GM19043 (cell line): Measurements from ENCODE around the gene FBN3.
"Not testable (repeated sequence)": the region's sequence is repeated elsewhere in the genome, so short reads cannot be mapped to it uniquely, and the experiment has no call there.

ENCODE experiments used
- ATAC-seq: cut with Tn5 transposase; IDR thresholded peaks from one replicate; pipeline ENCODE4 v1.9.1; 2021; ENCODE audit warnings: low read depth; ENCODE audit not compliant: unreplicated experiment

The FBN3 gene

GRCh38 chr19:8028951-8029491 lies 120.4 kb downstream of the FBN3 start:
- ATAC-seq: no peak

DNA sequence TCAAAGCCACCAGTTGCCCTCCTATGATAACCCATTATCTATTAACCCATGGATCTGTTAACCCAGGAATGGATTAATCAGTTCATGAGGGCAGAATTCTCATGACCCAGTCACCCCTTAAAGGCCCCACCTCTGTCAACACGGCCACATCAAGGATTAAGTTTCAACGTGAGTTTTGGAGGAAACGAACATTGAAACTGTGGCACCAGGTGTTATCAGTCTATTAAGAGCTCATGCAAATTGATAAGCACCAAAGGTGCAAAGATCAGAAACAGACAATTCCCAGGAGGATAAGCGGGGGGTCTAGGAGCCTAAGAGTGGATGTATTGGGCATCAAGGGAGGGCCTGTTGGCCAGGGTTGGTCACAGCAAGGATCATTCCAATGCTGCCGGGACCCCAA lies 124.1 kb downstream of the FBN3 start:
- no peak for ATAC-seq

- not testable (repeated sequence) for ATAC-seq
These were observed 125.1 kb downstream of the FBN3 start for GRCh38 chr19:8024256-8024655.

GRCh38 chr19:8023371-8023770 lies 126.0 kb downstream of the FBN3 start:
- no peak for ATAC-seq

DNA sequence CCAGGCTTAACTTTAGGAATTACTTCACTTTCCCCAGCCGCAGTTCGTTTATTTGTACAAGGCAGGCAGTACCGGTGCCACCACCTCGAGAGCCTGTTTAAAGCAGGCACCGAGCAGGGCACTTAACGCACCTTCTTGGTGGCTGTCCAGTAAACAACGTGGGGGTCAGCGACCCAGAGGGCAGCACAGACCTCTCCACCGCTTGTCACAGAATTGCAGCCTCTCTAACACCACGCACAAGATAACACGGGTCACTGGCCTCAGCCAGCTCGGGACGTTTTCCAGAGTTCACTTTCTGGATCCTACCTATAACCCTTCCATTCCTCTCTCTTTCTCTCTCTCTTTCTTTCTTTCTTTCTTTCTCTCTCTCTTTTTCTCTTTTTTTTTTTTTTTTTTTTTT lies 127.1 kb downstream of the FBN3 start:
- no peak for ATAC-seq

DNA sequence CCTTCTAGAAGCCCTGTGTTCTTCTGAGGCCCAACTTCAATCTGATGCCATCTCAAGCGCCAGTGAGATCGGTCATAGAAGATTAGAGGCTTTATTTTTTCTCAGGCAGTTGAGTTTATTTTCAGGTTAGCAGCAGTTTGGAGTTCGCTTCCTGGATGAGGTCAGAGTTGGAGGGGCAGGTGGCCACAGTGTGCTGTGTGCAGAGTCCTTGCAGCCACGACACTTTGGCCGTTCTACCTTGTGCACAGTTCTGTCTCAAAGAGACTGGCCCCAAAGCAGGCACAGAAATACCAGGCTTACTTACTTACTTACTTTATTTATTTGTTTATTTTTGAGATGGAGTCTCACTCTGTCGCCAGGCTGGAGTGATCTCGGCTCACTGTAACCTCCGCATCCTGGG lies 128.0 kb downstream of the FBN3 start:
- ATAC-seq: no peak

DNA sequence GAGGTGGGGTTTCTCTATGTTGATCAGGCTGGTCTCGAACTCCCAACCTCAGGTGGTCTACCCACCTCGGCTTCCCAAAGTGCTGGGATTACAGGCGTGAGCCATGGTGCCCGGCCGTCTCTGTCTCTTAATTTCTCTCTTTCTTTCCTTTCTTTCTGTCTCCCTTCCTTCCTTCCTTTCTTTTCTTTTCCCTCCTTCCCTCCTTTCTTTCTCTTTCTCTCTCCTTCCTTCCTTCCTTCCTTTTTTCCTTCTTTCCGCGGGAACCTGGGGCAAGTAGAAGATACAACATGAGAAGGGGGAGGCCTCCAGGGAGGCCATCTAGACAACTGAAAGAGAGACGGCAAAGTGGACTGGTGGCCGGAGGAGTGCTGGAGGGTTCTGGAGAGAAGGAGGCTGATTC lies 128.7 kb downstream of the FBN3 start:
- ATAC-seq: no peak

DNA sequence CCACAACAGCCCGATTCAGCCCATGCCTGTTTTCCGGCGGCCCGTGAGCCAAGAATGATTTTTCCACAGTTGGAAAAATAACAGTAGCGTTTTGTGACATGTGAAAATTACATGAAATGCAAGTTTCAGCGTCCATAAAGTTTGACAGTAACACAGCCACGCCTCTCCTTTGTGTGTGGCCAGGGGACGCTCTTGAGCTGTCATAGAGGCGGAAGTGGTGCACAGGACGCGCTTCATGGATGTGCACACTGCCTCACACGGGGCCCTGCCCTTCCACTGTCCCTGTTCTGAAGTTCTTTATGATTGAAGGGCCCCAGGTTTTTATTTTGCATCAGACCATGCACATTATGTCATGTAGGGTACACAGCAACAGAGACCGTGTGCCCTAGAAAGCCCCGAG lies 131.6 kb downstream of the FBN3 start:
- no peak for ATAC-seq
